Body of pancreas (tissue), 4 donors: ENCODE data around the gene ADAM11. TPM values are rescaled to one million over a fixed set of nuclear protein-coding genes. Genes with fewer than 3 reads are reported as not detected.

ENCODE experiments used
- ATAC-seq: fragments of 150-250 bp; one replicate; pipeline ENCODE4 v1.9.1; 2016
- DNase-seq, 4 donors: peaks; one replicate each; pipeline ENCODE4 v3.0.0-alpha.2; 2019
- H3K27ac ChIP-seq, 4 donors: fragments of 200-600 bp; sonication (generic); 1 replicate in 3 of 4; 2 replicates in 1 of 4; pipeline versions ENCODE4 v1.5.1 to v1.6.1; 2016 to 2019; ENCODE audit warnings: mild to moderate bottlenecking in 1 of 4, mixed read lengths in 1 of 4, moderate library complexity in 1 of 4
- H3K27me3 ChIP-seq, 2 donors: fragments of 200-600 bp; sonication (generic); one replicate each; pipeline ENCODE4 v1.6.0; 2016; ENCODE audit warnings: mild to moderate bottlenecking in 1 of 2
- H3K36me3 ChIP-seq, 2 donors: fragments of 200-600 bp; sonication (generic); replicated peaks in 1 of 2; 2 replicates each; pipeline ENCODE4 v1.5.1; 2016; ENCODE audit warnings: low read depth in 2 of 2; ENCODE audit not compliant: insufficient read depth in 1 of 2
- H3K4me1 ChIP-seq: fragments of 200-600 bp; sonication (generic); one replicate; pipeline ENCODE4 v1.6.0; 2016
- H3K4me3 ChIP-seq, 2 donors: fragments of 200-600 bp; sonication (generic); 1 replicate in 1 of 2; 2 replicates in 1 of 2; pipeline ENCODE4 v1.5.1; 2016 to 2019
- H3K9me3 ChIP-seq, 3 donors: fragments of 200-600 bp; sonication (generic); 1 replicate in 2 of 3; 2 replicates in 1 of 3; pipeline ENCODE4 v1.5.1; 2016
- POLR2A ChIP-seq, 3 donors: fragments of 450-650 bp; IDR thresholded peaks; one replicate each; pipeline ENCODE4 v1.6.1; 2016; ENCODE audit warnings: antibody characterized with exemption in 3 of 3, mild to moderate bottlenecking in 2 of 3
- WGBS, 2 donors: methylation state at CpG; one replicate each; pipeline ENCODE4 v1.1.5; 2017; 5-methylcytosine and 5-hydroxymethylcytosine counted together
- intact Hi-C: fragments of 100-400 bp; cut with DNase I; formaldehyde crosslinking; loops from one replicate; pipeline ENCODE4 v1.15.1; 2023
- total RNA-seq, 2 donors: library from RNA; depleted of rRNA; stranded (reverse); fragments of >200 nt; gene quantifications; one replicate each; pipeline ENCODE4 v1.1.0, GENCODE V29; 2016
- TF ChIP-seq, protein P1 (sequence below), 7 experiments: fragments of 450-650 bp in 4 of 7; fragments of 200-600 bp in 3 of 7; sonication (generic) in 3 of 7; IDR thresholded peaks; one replicate each; pipeline ENCODE4 v1.5.1; 2016 to 2019; ENCODE audit warnings: antibody characterized with exemption in 7 of 7

ADAM11 gene
- total RNA-seq, 2 donors from 2014 or later, result under 0.01 TPM

DNA sequence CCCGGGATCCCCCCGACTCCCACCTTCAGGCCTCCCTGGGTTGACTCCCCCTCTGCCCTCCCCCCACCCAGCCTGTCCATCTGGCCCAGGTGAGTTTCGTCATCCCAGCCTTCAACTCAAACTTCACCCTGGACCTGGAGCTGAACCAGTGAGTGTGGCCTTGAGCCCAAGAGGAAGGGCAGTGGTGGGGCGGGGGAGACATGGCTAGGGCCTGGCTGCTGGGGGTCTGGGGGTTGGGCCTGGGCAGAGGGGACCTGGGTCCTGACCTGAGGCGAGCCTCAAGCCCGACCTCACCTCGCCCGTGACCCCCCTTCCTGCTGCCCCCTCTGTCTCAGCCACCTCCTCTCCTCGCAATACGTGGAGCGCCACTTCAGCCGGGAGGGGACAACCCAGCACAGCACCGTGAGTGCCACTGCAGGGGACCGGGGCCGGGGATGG, 10.9 kb downstream of the ADAM11 start:
- ATAC-seq, result no peak
- WGBS, 2 donors, result 25 to 64% methylated on average over 4 to 15 of the region's 15 CpGs

DNA sequence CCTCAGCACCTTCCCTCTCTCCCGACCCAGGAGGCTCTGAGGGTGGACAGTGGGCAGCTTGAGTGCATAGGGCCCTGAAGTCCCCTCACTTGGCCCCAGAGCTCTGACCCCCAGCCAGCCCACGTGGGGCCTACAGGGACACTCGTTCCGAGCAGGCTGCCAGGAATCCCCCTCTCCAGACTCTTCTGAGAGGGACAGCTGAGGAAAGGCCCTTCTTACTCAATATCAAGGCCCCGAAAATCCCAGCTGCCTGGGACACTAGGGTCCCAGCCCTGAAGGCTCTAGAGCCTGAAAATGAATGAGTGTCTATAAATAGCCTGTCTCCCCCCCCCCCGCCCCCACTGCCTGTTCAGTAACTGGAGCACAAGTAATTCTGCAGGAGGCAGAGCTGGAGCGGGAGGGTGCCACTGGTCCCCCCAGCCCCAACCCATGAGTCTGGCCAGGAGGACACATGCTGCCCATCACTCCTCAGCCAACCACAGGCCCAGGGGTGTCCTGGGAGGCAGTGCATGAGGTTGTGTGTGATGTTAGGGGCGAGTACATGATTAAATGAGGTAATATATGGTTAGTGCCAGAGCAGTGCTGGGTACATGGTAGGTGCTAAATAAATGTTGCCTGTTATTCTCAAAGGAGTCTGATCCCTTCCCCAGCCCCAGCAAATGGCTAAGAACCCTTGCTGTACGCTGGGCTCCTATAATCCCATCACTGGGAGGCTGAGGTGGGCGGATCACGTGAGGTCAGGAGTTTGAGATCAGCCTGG, 11.6 kb downstream of the ADAM11 start:
- Histone ChIP-seq H3K27me3 (no peaks in the 10 kb centered on the region), H3K36me3 (no peaks in the 10 kb centered on the region), H3K9me3 (no peaks in the 10 kb centered on the region), H3K4me1 (peaks cover 12% of the 10 kb centered on the region), H3K27ac (no peak overlapping the region), H3K4me3 (no peak overlapping the region)
- DNase-seq (no peak), ATAC-seq (no peak)
- intact Hi-C loops, result loop anchor here (5.0 to 10.0 kb wide), 3 partner anchors 97 to 334 kb away; no protein-coding TSS in a partner anchor
- 64 to 67% methylated on average over 8 to 10 of the region's 11 CpGs for WGBS, 2 donors
- TF ChIP-seq, protein P1, sequence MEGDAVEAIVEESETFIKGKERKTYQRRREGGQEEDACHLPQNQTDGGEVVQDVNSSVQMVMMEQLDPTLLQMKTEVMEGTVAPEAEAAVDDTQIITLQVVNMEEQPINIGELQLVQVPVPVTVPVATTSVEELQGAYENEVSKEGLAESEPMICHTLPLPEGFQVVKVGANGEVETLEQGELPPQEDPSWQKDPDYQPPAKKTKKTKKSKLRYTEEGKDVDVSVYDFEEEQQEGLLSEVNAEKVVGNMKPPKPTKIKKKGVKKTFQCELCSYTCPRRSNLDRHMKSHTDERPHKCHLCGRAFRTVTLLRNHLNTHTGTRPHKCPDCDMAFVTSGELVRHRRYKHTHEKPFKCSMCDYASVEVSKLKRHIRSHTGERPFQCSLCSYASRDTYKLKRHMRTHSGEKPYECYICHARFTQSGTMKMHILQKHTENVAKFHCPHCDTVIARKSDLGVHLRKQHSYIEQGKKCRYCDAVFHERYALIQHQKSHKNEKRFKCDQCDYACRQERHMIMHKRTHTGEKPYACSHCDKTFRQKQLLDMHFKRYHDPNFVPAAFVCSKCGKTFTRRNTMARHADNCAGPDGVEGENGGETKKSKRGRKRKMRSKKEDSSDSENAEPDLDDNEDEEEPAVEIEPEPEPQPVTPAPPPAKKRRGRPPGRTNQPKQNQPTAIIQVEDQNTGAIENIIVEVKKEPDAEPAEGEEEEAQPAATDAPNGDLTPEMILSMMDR (IDR thresholded peaks at IDR 0.05), result no peak
- no peak for TF ChIP-seq POLR2A (IDR thresholded peaks at IDR 0.05)

More for the DNA sequence above, 10.9 kb downstream of the ADAM11 start:
- no peak overlapping the region for H3K27ac ChIP-seq
- intact Hi-C loops, result loop anchor here (5.0 to 10.0 kb wide), 3 partner anchors 98 to 335 kb away; no protein-coding TSS in a partner anchor
- H3K4me1 ChIP-seq, result peaks cover 5% of the 10 kb centered on the region
- DNase-seq, result no peak
- no peaks in the 10 kb centered on the region for H3K36me3 ChIP-seq
- no peaks in the 10 kb centered on the region for H3K27me3 ChIP-seq
- H3K4me3 ChIP-seq, result no peak overlapping the region
- no peaks in the 10 kb centered on the region for H3K9me3 ChIP-seq
- TF ChIP-seq POLR2A (IDR thresholded peaks at IDR 0.05), result no peak
- TF ChIP-seq, protein P1 (IDR thresholded peaks at IDR 0.05), result no peak

DNA sequence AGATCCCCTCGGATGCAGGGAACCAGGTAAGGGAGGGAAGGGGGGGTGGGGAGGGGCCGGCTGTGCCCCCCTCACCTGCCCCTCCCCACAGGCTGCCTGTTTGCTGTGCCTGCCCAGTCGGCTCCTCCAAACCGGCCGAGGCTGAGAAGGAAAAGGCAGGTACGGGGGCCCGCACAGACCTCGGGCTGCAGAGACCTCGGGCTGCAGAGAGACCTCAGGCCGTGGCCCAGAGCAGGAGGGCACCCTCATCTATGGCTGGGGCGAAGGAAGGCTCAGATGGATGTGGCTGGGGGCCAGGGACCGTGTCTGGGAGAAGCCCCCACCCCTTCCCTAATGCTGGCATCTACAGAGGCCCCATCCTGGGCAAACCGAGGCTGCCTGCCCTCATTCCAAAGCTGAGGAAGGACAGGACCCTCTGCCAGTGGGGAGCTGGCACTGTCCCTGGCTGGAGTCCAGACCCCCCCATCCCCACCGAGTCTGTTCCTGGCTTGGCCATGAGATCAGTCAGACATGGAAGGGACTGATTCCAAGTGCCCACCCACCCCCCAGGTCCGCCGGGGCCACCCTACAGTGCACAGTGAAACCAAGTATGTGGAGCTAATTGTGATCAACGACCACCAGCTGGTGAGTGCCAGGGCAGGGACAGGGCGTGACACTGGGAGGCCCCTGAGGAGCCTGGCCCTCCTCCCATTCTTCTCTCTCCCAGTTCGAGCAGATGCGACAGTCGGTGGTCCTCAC, 13.7 kb downstream of the ADAM11 start:
- Histone ChIP-seq H3K27ac (no peak overlapping the region), H3K4me1 (peaks cover 24% of the 10 kb centered on the region), H3K4me3 (no peak overlapping the region), H3K36me3 (no peaks in the 10 kb centered on the region), H3K27me3 (no peaks in the 10 kb centered on the region), H3K9me3 (no peaks in the 10 kb centered on the region)
- intact Hi-C loops, result loop anchor here (5.0 to 10.0 kb wide), 3 partner anchors 95 to 332 kb away; no protein-coding TSS in a partner anchor
- no peak for ATAC-seq
- 41% methylated on average over 11 to 20 of the region's 21 CpGs for WGBS, 2 donors
- TF ChIP-seq, protein P1 (IDR thresholded peaks at IDR 0.05), result no peak
- no peak for TF ChIP-seq POLR2A (IDR thresholded peaks at IDR 0.05)
- no peak for DNase-seq

DNA sequence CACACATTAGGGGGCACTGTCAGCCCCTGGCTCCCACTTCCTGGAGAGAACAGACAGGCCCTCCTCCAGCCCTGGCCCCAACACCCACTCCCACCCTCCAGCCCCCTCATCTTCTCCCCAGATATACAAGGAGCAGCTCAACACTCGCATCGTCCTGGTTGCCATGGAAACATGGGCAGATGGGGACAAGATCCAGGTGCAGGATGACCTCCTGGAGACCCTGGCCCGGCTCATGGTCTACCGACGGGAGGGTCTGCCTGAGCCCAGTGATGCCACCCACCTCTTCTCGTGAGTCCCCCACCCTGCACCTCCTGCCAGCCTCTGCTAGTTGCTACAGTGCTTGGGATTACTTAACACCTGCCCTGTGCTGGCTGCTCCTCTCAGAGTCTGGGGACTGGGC, 14.4 kb downstream of the ADAM11 start:
- TF ChIP-seq, protein P1 (IDR thresholded peaks at IDR 0.05), result no peak
- TF ChIP-seq POLR2A (IDR thresholded peaks at IDR 0.05), result no peak
- intact Hi-C loops, result loop anchor here (5.0 to 10.0 kb wide), 3 partner anchors 94 to 332 kb away; no protein-coding TSS in a partner anchor
- no peaks in the 10 kb centered on the region for H3K27me3 ChIP-seq

More for the DNA sequence above, 14.4 kb downstream of the ADAM11 start:
- Histone ChIP-seq H3K36me3 (no peaks in the 10 kb centered on the region), H3K4me3 (no peak overlapping the region), H3K27ac (no peak overlapping the region), H3K4me1 (peaks cover 24% of the 10 kb centered on the region), H3K9me3 (no peaks in the 10 kb centered on the region)
- WGBS, 2 donors, result 40 to 51% methylated on average over 1 to 6 of the region's 6 CpGs
- no peak for DNase-seq
- no peak for ATAC-seq
